PFSK-1 (cell line): ENCODE results near the gene SF1.

ENCODE experiments used
- POLR2AphosphoS5 ChIP-seq: IDR thresholded peaks from 2 replicates; pipeline ENCODE4 v1.6.1; 2012; ENCODE audit warnings: low read depth, mild to moderate bottlenecking, control low read depth, low read length, moderate library complexity
- SIN3A ChIP-seq: IDR thresholded peaks from 2 replicates; pipeline ENCODE4 v1.6.1; 2012; ENCODE audit warnings: mild to moderate bottlenecking, low read length, moderate library complexity, borderline replicate concordance; ENCODE audit not compliant: insufficient read depth
- TAF1 ChIP-seq: IDR thresholded peaks from 2 replicates; pipeline ENCODE4 v1.6.1; 2012; ENCODE audit warnings: low read length, control low read depth, borderline replicate concordance; ENCODE audit not compliant: insufficient read depth
- TF ChIP-seq, protein P1 (sequence below), 2 experiments: IDR thresholded peaks; 2 replicates each; pipeline versions ENCODE4 v1.6.1 to v1.8.0; 2011 to 2012; ENCODE audit warnings: low read depth in 2 of 2, low read length in 2 of 2, control low read depth in 1 of 2, inconsistent platforms in 1 of 2, mild to moderate bottlenecking in 1 of 2, moderate library complexity in 1 of 2; ENCODE audit not compliant: insufficient read depth in 1 of 2

DNA sequence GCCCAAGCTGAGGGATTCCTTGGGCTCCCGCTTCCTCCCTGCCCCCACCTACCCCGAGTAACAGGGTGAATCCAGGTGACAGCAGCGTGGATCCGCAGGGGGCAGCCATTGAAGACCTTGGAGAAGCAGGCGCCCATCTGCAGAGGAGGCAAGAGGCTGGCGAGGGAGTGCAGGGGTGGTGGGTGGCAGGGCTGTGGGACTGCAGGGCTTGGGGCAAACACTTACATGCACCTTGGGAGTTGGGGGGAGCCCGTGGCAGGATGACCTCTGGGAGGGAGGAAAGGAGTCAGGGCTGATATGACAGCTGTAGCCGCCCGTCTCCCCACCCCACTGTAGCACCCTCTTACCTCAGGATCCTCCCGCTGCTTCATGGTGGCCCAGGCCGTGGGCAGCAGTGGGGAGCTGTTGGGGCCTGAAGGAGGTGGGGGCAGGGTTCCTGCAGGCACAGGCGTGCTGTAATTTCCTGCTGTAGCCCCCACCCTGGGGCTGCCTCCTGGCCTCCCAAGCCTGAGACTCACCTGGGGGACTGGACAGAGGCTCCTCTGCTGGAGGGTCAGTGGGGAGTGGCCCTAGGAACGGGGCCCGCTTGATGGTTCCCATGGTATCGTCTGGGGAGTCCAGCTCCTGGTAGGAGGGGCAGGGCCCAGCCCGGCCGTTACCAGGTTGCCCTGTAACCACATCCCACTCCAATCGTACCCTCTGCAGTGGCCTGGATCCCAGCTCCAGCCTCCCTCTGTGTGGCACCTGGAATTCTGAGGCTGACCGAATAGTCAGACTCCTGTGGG is 18.6 kb upstream of the SF1 start:
- TF ChIP-seq POLR2AphosphoS5, result no peak
- TF ChIP-seq TAF1, result no peak
- TF ChIP-seq SIN3A, result no peak
- TF ChIP-seq, protein P1, sequence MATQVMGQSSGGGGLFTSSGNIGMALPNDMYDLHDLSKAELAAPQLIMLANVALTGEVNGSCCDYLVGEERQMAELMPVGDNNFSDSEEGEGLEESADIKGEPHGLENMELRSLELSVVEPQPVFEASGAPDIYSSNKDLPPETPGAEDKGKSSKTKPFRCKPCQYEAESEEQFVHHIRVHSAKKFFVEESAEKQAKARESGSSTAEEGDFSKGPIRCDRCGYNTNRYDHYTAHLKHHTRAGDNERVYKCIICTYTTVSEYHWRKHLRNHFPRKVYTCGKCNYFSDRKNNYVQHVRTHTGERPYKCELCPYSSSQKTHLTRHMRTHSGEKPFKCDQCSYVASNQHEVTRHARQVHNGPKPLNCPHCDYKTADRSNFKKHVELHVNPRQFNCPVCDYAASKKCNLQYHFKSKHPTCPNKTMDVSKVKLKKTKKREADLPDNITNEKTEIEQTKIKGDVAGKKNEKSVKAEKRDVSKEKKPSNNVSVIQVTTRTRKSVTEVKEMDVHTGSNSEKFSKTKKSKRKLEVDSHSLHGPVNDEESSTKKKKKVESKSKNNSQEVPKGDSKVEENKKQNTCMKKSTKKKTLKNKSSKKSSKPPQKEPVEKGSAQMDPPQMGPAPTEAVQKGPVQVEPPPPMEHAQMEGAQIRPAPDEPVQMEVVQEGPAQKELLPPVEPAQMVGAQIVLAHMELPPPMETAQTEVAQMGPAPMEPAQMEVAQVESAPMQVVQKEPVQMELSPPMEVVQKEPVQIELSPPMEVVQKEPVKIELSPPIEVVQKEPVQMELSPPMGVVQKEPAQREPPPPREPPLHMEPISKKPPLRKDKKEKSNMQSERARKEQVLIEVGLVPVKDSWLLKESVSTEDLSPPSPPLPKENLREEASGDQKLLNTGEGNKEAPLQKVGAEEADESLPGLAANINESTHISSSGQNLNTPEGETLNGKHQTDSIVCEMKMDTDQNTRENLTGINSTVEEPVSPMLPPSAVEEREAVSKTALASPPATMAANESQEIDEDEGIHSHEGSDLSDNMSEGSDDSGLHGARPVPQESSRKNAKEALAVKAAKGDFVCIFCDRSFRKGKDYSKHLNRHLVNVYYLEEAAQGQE (IDR thresholded peaks at IDR 0.05; ENCODE audit: insufficient read depth in 1 of 2, low read depth in 2 of 2, low read length in 2 of 2), result no peak
